Neural cell (in vitro differentiated cells): ENCODE data around the gene GCNT4.

Source experiments
- EP300 ChIP-seq: fragments of 450-650 bp; conservative IDR thresholded peaks from 2 replicates; pipeline ENCODE4 v1.6.1; 2014; ENCODE audit warnings: antibody characterized with exemption, mild to moderate bottlenecking, moderate library complexity; ENCODE audit not compliant: poor library complexity, severe bottlenecking
- EZH2 ChIP-seq: fragments of 200-600, 300-800 bp; shearing (Covaris generic), sonication (generic); IDR thresholded peaks from 2 replicates; pipeline ENCODE4 v1.6.1; 2014; ENCODE audit warnings: antibody characterized with exemption, low read length, borderline replicate concordance, mild to moderate bottlenecking; ENCODE audit not compliant: insufficient read depth, poor library complexity, severe bottlenecking
- POLR2AphosphoS5 ChIP-seq: IDR thresholded peaks from 2 replicates; pipeline ENCODE4 v1.6.1; 2012
- RAD21 ChIP-seq: fragments of 450-650 bp; conservative IDR thresholded peaks from 2 replicates; pipeline ENCODE4 v1.6.1; 2014; ENCODE audit warnings: antibody characterized with exemption, mild to moderate bottlenecking, moderate library complexity
- REST ChIP-seq: IDR thresholded peaks from 2 replicates; pipeline ENCODE4 v1.6.1; 2012; ENCODE audit warnings: borderline replicate concordance
- SMC3 ChIP-seq: fragments of 450-650 bp; conservative IDR thresholded peaks from 2 replicates; pipeline ENCODE4 v1.6.1; 2014; ENCODE audit warnings: antibody characterized with exemption, mild to moderate bottlenecking, moderate library complexity; ENCODE audit not compliant: poor library complexity
- TAF1 ChIP-seq: IDR thresholded peaks from 2 replicates; pipeline ENCODE4 v1.6.1; 2012; ENCODE audit warnings: low read depth
- TF ChIP-seq, protein P1 (sequence below): fragments of 450-650 bp; IDR thresholded peaks from 2 replicates; pipeline ENCODE4 v1.5.1; 2014; ENCODE audit warnings: antibody characterized with exemption, mild to moderate bottlenecking, moderate library complexity; ENCODE audit not compliant: poor library complexity, severe bottlenecking

GRCh38 chr5:75018805-75019587 is 33.4 kb downstream of the GCNT4 start:
- TF ChIP-seq EZH2 = no peak
- TF ChIP-seq REST = no peak
- TF ChIP-seq, protein P1, sequence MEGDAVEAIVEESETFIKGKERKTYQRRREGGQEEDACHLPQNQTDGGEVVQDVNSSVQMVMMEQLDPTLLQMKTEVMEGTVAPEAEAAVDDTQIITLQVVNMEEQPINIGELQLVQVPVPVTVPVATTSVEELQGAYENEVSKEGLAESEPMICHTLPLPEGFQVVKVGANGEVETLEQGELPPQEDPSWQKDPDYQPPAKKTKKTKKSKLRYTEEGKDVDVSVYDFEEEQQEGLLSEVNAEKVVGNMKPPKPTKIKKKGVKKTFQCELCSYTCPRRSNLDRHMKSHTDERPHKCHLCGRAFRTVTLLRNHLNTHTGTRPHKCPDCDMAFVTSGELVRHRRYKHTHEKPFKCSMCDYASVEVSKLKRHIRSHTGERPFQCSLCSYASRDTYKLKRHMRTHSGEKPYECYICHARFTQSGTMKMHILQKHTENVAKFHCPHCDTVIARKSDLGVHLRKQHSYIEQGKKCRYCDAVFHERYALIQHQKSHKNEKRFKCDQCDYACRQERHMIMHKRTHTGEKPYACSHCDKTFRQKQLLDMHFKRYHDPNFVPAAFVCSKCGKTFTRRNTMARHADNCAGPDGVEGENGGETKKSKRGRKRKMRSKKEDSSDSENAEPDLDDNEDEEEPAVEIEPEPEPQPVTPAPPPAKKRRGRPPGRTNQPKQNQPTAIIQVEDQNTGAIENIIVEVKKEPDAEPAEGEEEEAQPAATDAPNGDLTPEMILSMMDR = no peak
- TF ChIP-seq POLR2AphosphoS5 = no peak
- TF ChIP-seq EP300 = no peak
- no peak for TF ChIP-seq RAD21
- TF ChIP-seq SMC3 = no peak
- no peak for TF ChIP-seq TAF1
